Aorta (tissue), 5 donors: ENCODE data around the gene PNMA8A. TPM values are rescaled to one million over a fixed set of nuclear protein-coding genes. Genes with fewer than 3 reads are reported as not detected.
"Not testable (repeated sequence)": the region's sequence is repeated elsewhere in the genome, so short reads cannot be mapped to it uniquely, and the experiment has no call there.

Experiments
- ATAC-seq: fragments of 200-7000 bp; cut with Tn5 transposase; one replicate; pipeline ENCODE4 v1.9.1; 2022; ENCODE audit warnings: moderate library complexity; ENCODE audit not compliant: low FRiP score
- DNase-seq, 2 donors: peaks; one replicate each; pipeline ENCODE4 v3.0.0-alpha.2; 2020
- H3K27ac ChIP-seq, 2 donors: one replicate each; pipeline ENCODE4 v1.5.1; 2013; ENCODE audit warnings: low read length in 2 of 2, mild to moderate bottlenecking in 2 of 2, moderate library complexity in 2 of 2, control low read depth in 1 of 2, inconsistent platforms in 1 of 2, low read depth in 1 of 2
- H3K27me3 ChIP-seq, 2 donors: one replicate each; pipeline ENCODE4 v1.6.1; 2013; ENCODE audit warnings: control low read depth in 1 of 2, low read length in 1 of 2, mild to moderate bottlenecking in 1 of 2, moderate library complexity in 1 of 2; ENCODE audit not compliant: insufficient read depth in 2 of 2, control insufficient read depth in 1 of 2
- H3K36me3 ChIP-seq, 2 donors: one replicate each; pipeline ENCODE4 v1.6.1; 2013; ENCODE audit warnings: control low read depth in 1 of 2, low read length in 1 of 2, mild to moderate bottlenecking in 1 of 2; ENCODE audit not compliant: insufficient read depth in 2 of 2, control insufficient read depth in 1 of 2
- H3K4me1 ChIP-seq, 2 donors: one replicate each; pipeline ENCODE4 v1.6.1; 2013; ENCODE audit warnings: low read length in 2 of 2, control low read depth in 1 of 2, mild to moderate bottlenecking in 1 of 2, moderate library complexity in 1 of 2; ENCODE audit not compliant: insufficient read depth in 2 of 2, control insufficient read depth in 1 of 2
- H3K4me3 ChIP-seq, 2 donors: one replicate each; pipeline ENCODE4 v1.5.1; 2013; ENCODE audit warnings: low read length in 2 of 2, control low read depth in 1 of 2, mild to moderate bottlenecking in 1 of 2
- H3K9me3 ChIP-seq: one replicate; pipeline ENCODE4 v1.6.1; 2013; ENCODE audit warnings: mild to moderate bottlenecking, low read length; ENCODE audit not compliant: control insufficient read depth
- WGBS, 2 donors: extraction: QIAGEN DNeasy Blood & Tissue Kit; methylation state at CpG; one replicate each; pipeline ENCODE4 v1.1.7; 2013; 5-methylcytosine and 5-hydroxymethylcytosine counted together
- intact Hi-C, 2 donors: fragments of 100-400 bp; cut with DNase I; formaldehyde crosslinking; loops; one replicate each; pipeline versions ENCODE4 v1.14.2 to v1.15.0; 2022
- polyA plus RNA-seq, 2 donors: library from polyadenylated mRNA; stranded (reverse); fragments of 200-250 nt; gene quantifications; one replicate each; pipeline ENCODE4 v1.2.3, GENCODE V29; 2013
- total RNA-seq, 2 donors: library from RNA; stranded (reverse); fragmentation: NEBNext Ultra II Directional; extraction: Animal tissue kit (Norgen Biotek cat#: 25700); gene quantifications; one replicate each; pipeline ENCODE4 v1.2.1, GENCODE V29; 2021
- donor health status: healthy with polysubstance abuse.
- donor health status: Bipolar disorder and iron deficiency.
- donor health status: DM: no; HTN: no; CAD: no.
- donor health status: DM: no; HTN: no; CAD: no.
- donor health status: DM: yes; HTN: yes; CAD: no.

The PNMA8A gene
- total and polyA plus RNA-seq, 4 donors = 3.3 to 12.4 (median 6.8) TPM

DNA sequence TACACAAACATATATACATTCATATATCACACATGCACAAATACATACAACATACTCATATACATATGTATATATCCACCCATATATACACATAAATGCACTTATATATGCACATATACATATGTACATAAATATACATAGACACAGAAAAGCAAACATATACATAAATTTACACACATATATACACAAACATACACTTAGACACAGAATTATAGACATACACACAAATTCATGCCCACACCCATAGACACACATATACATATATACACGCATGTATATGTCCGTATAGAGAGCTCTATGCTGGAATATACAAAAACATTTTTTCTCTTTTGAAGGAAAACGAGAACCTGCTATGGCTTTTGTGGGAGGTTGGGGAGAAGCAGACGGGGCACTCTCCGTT is 20.6 kb downstream of the PNMA8A start:
- intact Hi-C loops = no loop called here
- peaks cover 3 to 4% of the 10 kb centered on the region in 2 donors for H3K4me1 ChIP-seq
- ATAC-seq = no peak

GRCh38 chr19:46449228-46449627 is 22.1 kb downstream of the PNMA8A start:
- ATAC-seq (no peak), DNase-seq (peak in 1 of 2 donors; percentile 28)
- H3K27ac ChIP-seq = peak overlapping the region in 1 of 2 donors; percentile 74
- no peaks in the 10 kb centered on the region for H3K27me3 ChIP-seq
- intact Hi-C loops = loop anchor here in 1 of 2 donors (5.0 kb wide), 1 partner anchor 33 kb away; no protein-coding TSS in a partner anchor
- H3K9me3 ChIP-seq = no peaks in the 10 kb centered on the region
- no peaks in the 10 kb centered on the region for H3K36me3 ChIP-seq
- WGBS, 2 donors = 61 to 65% methylated on average over 7 of the region's 7 CpGs
- H3K4me1 ChIP-seq = peaks cover 3 to 4% of the 10 kb centered on the region in 2 donors
- H3K4me3 ChIP-seq = no peak overlapping the region

More for the DNA sequence above, 20.6 kb downstream of the PNMA8A start:
- peak overlapping the region in 1 of 2 donors; percentile 43 for H3K27ac ChIP-seq
- no peaks in the 10 kb centered on the region for H3K27me3 ChIP-seq
- DNase-seq = no peak
- H3K9me3 ChIP-seq = no peaks in the 10 kb centered on the region
- no peaks in the 10 kb centered on the region for H3K36me3 ChIP-seq
- WGBS, 2 donors = 3 to 7% methylated on average over 5 of the region's 5 CpGs
- no peak overlapping the region for H3K4me3 ChIP-seq

DNA sequence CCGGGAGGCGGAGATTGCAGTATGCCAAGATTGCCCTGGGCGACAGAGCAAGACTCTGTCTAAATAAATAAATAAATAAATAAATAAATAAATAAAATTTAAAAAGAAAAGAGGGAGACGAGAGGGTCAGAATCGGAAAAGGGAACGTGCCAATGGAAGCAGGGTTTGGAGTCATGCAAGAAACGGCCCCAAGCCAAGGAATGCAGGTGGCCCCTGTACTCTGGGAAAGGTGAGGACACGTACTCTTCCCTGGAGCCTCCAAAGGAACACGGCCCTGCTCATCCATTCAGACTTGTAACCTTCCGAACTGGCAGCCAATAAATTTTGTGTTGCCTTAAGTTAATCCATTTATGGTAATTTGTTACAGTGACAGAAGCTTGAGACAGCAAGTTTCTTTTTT is 22.8 kb downstream of the PNMA8A start:
- Histone ChIP-seq H3K4me1 (peaks cover 1 to 3% of the 10 kb centered on the region in 2 donors), H3K36me3 (no peaks in the 10 kb centered on the region), H3K9me3 (no peaks in the 10 kb centered on the region), H3K27me3 (no peaks in the 10 kb centered on the region), H3K27ac (no peak overlapping the region), H3K4me3 (no peak overlapping the region)
- intact Hi-C loops = loop anchor here in 1 of 2 donors (5.0 kb wide), 1 partner anchor 34 kb away; no protein-coding TSS in a partner anchor
- ATAC-seq = no peak
- peak in 1 of 2 donors; percentile 24 for DNase-seq
- WGBS, 2 donors = 64 to 66% methylated on average over 10 of the region's 10 CpGs

DNA sequence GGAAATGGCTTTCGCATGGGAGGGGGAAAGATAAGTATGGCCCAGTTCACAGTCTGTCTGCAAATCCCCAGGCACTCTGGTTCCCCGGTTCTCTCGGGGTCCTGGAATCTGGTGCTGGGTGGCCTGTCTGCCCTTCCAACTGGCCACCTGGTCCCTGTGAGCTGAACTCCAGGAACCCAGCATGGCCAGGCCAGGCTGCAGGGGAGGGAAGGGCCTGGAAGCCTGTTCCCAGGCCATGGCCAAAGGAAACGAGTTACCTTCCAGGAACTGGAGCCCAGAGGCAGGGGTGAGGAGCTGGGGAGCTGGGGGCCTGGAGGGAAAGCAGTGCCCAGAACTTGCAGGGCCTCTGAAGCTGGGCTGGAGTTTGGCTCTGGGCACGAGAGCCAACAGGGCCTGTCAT is 23.5 kb downstream of the PNMA8A start:
- no peak overlapping the region for H3K4me3 ChIP-seq
- no peaks in the 10 kb centered on the region for H3K9me3 ChIP-seq
- 5 to 6% methylated on average over 5 of the region's 5 CpGs for WGBS, 2 donors
- H3K27ac ChIP-seq = peak overlapping the region; percentile 51 to 85
- peaks cover 3 to 4% of the 10 kb centered on the region in 2 donors for H3K4me1 ChIP-seq
- ATAC-seq (peak; percentile 71), DNase-seq (peak in 1 of 2 donors; percentile 65)
- intact Hi-C loops = loop anchor here in 1 of 2 donors (5.0 kb wide), 1 partner anchor 34 kb away; no protein-coding TSS in a partner anchor
- H3K27me3 ChIP-seq = no peaks in the 10 kb centered on the region
- no peaks in the 10 kb centered on the region for H3K36me3 ChIP-seq

- no peak overlapping the region for H3K27ac ChIP-seq
- DNase-seq (no peak), ATAC-seq (no peak)
- H3K27me3 ChIP-seq = no peaks in the 10 kb centered on the region
- no peaks in the 10 kb centered on the region for H3K36me3 ChIP-seq
- no peak overlapping the region for H3K4me3 ChIP-seq
- peaks cover 3 to 9% of the 10 kb centered on the region in 2 donors for H3K4me1 ChIP-seq
- H3K9me3 ChIP-seq = no peaks in the 10 kb centered on the region
- intact Hi-C loops = loop anchor here in 1 of 2 donors (5.0 kb wide), 1 partner anchor 35 kb away; no protein-coding TSS in a partner anchor
- 31 to 42% methylated on average over 3 of the region's 3 CpGs for WGBS, 2 donors
These were observed 24.4 kb downstream of the PNMA8A start for GRCh38 chr19:46447006-46447405.

DNA sequence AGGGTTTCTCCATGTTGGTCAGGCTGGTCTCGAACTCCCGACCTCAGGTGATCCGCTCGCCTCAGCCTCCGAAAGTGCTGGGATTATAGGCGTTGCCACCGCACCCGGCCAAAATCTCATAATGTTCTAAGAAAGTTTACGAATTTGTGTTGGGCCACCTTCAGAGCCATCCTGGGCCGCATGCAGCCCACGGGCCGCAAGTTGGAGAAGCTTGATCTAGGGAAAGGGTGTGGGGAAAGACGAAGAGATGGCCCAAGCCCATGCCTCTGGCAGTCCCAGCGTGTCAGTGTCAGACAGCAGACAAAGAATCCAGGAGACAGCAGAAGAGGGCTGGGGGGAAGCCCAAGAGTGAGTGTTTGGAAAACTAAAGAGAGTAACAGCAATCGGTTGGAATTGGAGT is 25.3 kb downstream of the PNMA8A start:
- Histone ChIP-seq H3K4me3 (no peak overlapping the region), H3K4me1 (peaks cover 5 to 9% of the 10 kb centered on the region in 2 donors), H3K9me3 (no peaks in the 10 kb centered on the region), H3K27me3 (no peaks in the 10 kb centered on the region), H3K27ac (no peak overlapping the region), H3K36me3 (no peaks in the 10 kb centered on the region)
- intact Hi-C loops = loop anchor here in 1 of 2 donors (5.0 kb wide), 1 partner anchor 36 kb away; no protein-coding TSS in a partner anchor
- DNase-seq = peak in 1 of 2 donors; percentile 51
- 86% methylated on average over 15 of the region's 15 CpGs for WGBS, 2 donors
- no peak for ATAC-seq

DNA sequence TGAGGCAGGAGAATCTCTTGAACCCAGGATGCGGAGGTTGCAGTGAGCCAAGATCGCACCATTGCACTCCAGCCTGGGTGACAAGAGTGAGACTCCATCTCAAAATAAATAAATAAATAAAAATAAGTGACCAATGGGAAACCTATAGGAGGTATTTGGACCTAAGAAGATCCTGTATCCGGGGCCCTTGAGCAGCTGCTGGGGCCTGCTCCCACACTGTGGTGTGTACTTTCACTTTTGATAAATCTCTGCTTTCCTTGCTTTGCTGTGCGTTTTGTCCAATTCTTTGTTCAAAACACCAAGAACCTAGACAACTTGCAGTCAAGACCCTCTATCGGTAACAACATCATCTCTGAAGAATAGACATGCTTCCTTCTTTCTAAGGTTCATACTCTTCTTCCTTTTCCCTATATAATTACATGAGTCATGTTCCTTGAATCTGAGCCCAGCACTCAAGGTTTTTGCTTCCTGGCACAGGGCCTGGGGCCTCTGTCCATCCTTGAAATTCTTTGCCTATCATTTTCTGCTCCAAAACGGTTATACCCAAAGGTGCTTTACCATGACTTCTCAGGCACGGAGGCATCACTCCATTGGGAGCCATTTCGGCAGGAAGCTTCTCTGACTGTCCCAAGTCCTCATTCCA is 28.4 kb downstream of the PNMA8A start:
- Histone ChIP-seq H3K27me3 (no peaks in the 10 kb centered on the region), H3K4me1 (peaks cover 5 to 7% of the 10 kb centered on the region in 2 donors), H3K27ac (peak overlapping the region in 1 of 2 donors; percentile 71), H3K9me3 (no peaks in the 10 kb centered on the region), H3K36me3 (no peaks in the 10 kb centered on the region), H3K4me3 (peak overlapping the region in 1 of 2 donors; percentile 26)
- ATAC-seq = peak; percentile 21
- intact Hi-C loops = no loop called here
- 30 to 39% methylated on average over 8 of the region's 8 CpGs for WGBS, 2 donors
- DNase-seq = peak in 1 of 2 donors; percentile 65

DNA sequence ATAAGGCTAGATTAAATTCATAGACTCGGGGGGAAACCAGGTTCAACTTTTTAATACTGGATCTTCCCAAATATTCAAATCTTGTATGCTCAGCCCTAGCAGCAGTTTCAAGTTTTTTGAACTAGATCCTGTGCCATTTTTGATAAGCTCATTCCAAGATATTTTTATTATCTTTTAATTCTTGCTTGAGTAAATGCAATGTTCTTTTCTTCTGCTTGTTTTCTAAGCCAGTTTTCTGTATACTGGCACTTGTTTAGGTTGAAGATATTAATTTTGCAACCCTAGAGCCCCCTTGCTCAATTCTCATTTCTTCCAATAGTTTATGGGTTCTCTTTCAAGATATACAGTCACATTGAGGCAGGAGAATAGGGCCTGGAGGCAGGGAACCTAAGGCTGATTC is 29.5 kb downstream of the PNMA8A start:
- Histone ChIP-seq H3K4me1 (peaks cover 5 to 7% of the 10 kb centered on the region in 2 donors), H3K9me3 (no peaks in the 10 kb centered on the region), H3K4me3 (no peak overlapping the region), H3K27me3 (no peaks in the 10 kb centered on the region), H3K27ac (peak overlapping the region in 1 of 2 donors; percentile 71), H3K36me3 (no peaks in the 10 kb centered on the region)
- 3 to 5% methylated on average over 1 of the region's 1 CpG for WGBS, 2 donors
- intact Hi-C loops = no loop called here
- ATAC-seq (peak; percentile 33), DNase-seq (no peak)

GRCh38 chr19:46435689-46436088 is 35.7 kb downstream of the PNMA8A start:
- H3K9me3 ChIP-seq, H3K4me1 ChIP-seq, H3K36me3 ChIP-seq, ATAC-seq, H3K27ac ChIP-seq, H3K4me3 ChIP-seq, intact Hi-C loops, DNase-seq, H3K27me3 ChIP-seq: not testable (repeated sequence)
- WGBS, 2 donors = 95 to 97% methylated on average over 4 of the region's 4 CpGs
